Nephron (organoid): ENCODE data around the gene BTBD9.
A peak's percentile ranks its signal among the peaks of the same experiment; 100 is the strongest.

Experiments used
- H3K27ac Mint-ChIP-seq, 3 experiments: 2 replicates each; pipeline ENCODE4 v1.8.0; 2020; ENCODE audit warnings: mixed read lengths in 3 of 3, mild to moderate bottlenecking in 2 of 3, moderate library complexity in 1 of 3
- H3K27me3 Mint-ChIP-seq: 2 replicates; pipeline ENCODE4 v1.8.0; 2021; ENCODE audit warnings: low read depth, mild to moderate bottlenecking, moderate library complexity, mixed read lengths
- H3K36me3 Mint-ChIP-seq: 2 replicates; pipeline ENCODE4 v1.8.0; 2020; ENCODE audit warnings: low read depth, mixed read lengths
- H3K4me1 Mint-ChIP-seq: 2 replicates; pipeline ENCODE4 v1.8.0; 2020; ENCODE audit warnings: mixed read lengths
- H3K4me3 Mint-ChIP-seq, 3 experiments: 2 replicates each; pipeline ENCODE4 v1.8.0; 2020; ENCODE audit warnings: mild to moderate bottlenecking in 3 of 3, mixed read lengths in 3 of 3, moderate library complexity in 2 of 3
- H3K9me3 Mint-ChIP-seq: 2 replicates; pipeline ENCODE4 v1.8.0; 2020; ENCODE audit warnings: mixed read lengths
- TF ChIP-seq, protein P1 (sequence below), 3 experiments: fragments of 200-600 bp; sonication (generic); IDR thresholded peaks; one replicate each; pipeline ENCODE4 v1.5.0; 2021; ENCODE audit warnings: antibody characterized with exemption in 3 of 3; ENCODE audit not compliant: unreplicated experiment in 3 of 3

The BTBD9 gene

DNA sequence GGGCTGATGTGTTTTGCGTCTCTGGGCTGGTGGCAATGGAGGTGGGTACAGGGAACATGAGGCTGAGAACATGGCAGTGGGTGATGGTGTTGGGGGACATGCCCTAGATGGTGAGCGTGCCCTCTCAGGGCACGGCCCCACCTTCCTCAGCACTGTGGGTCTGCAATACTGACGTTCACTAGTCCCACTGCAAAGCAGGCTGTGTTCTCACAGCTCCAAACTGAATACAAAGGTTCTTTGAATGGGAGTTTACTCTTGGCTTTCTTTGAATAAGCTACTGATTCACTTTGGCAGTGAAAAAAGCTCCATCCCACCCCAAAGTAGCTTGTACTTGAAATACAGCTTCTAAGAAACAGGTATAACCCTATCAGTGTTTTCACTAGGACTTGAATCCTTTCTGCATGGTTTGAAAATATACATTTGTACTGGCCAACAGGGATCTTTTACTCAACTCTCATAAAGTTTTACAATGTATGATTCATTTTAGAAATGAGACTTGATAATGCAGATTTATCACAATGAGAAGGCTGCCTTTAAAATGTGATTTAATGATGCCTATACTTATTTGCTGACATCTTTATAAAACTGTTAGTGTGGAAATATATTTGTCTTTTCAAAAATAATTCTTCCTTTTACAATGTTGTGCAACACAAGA lies 419.5 kb downstream of the BTBD9 start:
- TF ChIP-seq, protein P1, sequence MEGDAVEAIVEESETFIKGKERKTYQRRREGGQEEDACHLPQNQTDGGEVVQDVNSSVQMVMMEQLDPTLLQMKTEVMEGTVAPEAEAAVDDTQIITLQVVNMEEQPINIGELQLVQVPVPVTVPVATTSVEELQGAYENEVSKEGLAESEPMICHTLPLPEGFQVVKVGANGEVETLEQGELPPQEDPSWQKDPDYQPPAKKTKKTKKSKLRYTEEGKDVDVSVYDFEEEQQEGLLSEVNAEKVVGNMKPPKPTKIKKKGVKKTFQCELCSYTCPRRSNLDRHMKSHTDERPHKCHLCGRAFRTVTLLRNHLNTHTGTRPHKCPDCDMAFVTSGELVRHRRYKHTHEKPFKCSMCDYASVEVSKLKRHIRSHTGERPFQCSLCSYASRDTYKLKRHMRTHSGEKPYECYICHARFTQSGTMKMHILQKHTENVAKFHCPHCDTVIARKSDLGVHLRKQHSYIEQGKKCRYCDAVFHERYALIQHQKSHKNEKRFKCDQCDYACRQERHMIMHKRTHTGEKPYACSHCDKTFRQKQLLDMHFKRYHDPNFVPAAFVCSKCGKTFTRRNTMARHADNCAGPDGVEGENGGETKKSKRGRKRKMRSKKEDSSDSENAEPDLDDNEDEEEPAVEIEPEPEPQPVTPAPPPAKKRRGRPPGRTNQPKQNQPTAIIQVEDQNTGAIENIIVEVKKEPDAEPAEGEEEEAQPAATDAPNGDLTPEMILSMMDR (IDR thresholded peaks at IDR 0.05; ENCODE audit: unreplicated experiment in 3 of 3): no peak
- Mint-ChIP-seq H3K36me3 (no peaks in the 10 kb centered on the region), H3K4me1 (peaks cover 21% of the 10 kb centered on the region), H3K27ac (no peak overlapping the region), H3K9me3 (no peaks in the 10 kb centered on the region), H3K27me3 (no peaks in the 10 kb centered on the region), H3K4me3 (no peak overlapping the region)

DNA sequence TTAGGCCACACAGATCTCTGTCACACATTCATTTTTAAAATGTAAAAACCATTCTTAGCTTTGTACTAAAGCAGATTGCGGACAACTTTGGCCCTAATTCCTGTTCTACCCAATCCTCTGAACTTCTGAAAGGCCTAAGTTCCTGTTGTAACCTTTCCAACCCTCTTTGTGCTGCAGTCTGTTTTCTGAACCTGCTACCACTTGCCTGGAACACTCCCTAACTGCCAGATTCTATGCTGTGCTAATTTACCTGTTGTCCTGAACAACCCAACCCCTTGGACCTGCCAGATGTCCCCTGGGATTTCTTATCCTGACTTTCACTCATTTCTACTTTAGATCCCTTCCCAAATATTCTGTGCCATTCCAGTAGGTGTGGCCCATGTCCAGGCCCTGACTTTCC lies 421.5 kb downstream of the BTBD9 start:
- Mint-ChIP-seq H3K27me3 (no peaks in the 10 kb centered on the region), H3K27ac (no peak overlapping the region), H3K36me3 (no peaks in the 10 kb centered on the region), H3K4me1 (peaks cover 38% of the 10 kb centered on the region), H3K4me3 (no peak overlapping the region), H3K9me3 (no peaks in the 10 kb centered on the region)
- TF ChIP-seq, protein P1 (IDR thresholded peaks at IDR 0.05; ENCODE audit: unreplicated experiment in 3 of 3): no peak

DNA sequence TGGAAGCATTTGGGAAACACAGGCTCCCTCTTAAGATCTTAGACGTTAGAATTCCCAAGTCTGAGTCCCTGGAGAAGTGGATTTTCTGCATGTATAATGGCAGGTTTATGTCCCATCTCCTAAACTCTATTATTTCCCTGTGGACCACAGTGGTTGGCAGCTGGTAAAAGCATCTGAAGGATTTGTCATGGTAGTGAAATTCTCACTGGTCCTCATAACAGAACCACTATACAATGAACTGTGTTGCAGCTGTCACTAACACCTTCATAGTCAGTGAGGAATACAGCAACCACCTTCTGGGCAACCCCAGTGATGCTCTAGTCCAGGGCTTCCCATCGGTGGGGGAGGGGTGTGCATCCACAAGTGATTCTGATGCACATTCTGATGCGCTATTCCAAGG lies 423.3 kb downstream of the BTBD9 start:
- peaks cover 45% of the 10 kb centered on the region for H3K4me1 Mint-ChIP-seq
- no peaks in the 10 kb centered on the region for H3K27me3 Mint-ChIP-seq
- H3K9me3 Mint-ChIP-seq: no peaks in the 10 kb centered on the region
- TF ChIP-seq, protein P1 (IDR thresholded peaks at IDR 0.05; ENCODE audit: unreplicated experiment in 3 of 3): no peak
- H3K36me3 Mint-ChIP-seq: no peaks in the 10 kb centered on the region
- H3K27ac Mint-ChIP-seq: peak overlapping the region in 2 of 3 experiments; percentile 51 to 75
- H3K4me3 Mint-ChIP-seq: no peak overlapping the region

DNA sequence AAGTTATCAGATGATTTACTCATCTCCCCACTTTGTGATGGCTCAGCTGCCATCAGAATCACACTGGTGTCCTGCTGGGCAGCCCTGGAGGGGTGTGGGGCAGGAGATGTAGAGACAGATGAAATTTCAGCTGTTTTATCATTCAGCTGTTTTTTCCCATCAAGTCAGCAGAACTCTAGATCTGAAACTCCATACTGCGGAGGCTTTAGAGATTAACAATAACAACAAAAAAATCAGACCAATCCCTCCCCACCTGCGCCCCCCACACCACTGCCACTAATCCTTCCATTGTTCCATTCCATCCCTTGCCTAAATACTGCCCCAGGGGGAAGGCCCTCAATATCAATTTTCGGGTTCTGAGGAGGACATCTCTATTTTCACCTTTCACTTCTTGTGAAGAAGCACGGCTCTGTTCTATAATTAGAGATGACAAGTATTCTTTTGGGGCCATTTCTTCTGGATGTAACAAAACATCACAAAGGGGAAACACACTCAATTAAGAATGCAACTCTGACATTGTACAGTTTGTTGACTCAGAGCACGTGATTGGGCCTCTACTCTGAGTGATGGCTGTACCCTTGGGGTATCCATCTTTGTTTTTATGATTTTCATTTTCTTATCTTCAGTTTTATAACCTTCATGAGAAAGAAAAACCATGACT lies 423.9 kb downstream of the BTBD9 start:
- Mint-ChIP-seq H3K27ac (peak overlapping the region; percentile 51 to 75 (median 74)), H3K27me3 (no peaks in the 10 kb centered on the region), H3K36me3 (no peaks in the 10 kb centered on the region), H3K4me3 (no peak overlapping the region), H3K9me3 (no peaks in the 10 kb centered on the region), H3K4me1 (peaks cover 45% of the 10 kb centered on the region)
- TF ChIP-seq, protein P1 (IDR thresholded peaks at IDR 0.05; ENCODE audit: unreplicated experiment in 3 of 3): no peak

DNA sequence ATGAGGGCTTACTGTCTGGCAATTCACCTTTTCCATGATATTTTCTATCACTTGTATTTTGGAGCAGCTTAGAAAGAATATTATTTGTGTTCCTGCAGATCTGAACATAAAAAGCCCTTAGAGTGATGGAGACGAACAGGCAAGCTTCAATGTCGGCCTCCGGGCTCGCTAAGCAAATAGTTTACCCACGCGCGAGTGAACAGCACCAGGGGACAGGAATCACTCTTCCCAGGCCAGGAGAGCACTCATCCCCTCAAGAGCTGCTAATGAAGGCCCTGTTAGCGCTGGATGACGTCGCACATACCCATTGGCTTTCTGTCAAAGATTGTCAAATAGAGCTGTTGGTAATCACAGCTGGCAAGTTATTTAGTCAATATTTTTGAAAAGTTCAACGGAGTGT lies 424.5 kb downstream of the BTBD9 start:
- H3K27ac Mint-ChIP-seq: peak overlapping the region; percentile 51 to 75 (median 74)
- TF ChIP-seq, protein P1 (IDR thresholded peaks at IDR 0.05; ENCODE audit: unreplicated experiment in 3 of 3): no peak
- H3K27me3 Mint-ChIP-seq: no peaks in the 10 kb centered on the region
- H3K9me3 Mint-ChIP-seq: no peaks in the 10 kb centered on the region
- H3K4me3 Mint-ChIP-seq: no peak overlapping the region
- no peaks in the 10 kb centered on the region for H3K36me3 Mint-ChIP-seq
- H3K4me1 Mint-ChIP-seq: peaks cover 48% of the 10 kb centered on the region

DNA sequence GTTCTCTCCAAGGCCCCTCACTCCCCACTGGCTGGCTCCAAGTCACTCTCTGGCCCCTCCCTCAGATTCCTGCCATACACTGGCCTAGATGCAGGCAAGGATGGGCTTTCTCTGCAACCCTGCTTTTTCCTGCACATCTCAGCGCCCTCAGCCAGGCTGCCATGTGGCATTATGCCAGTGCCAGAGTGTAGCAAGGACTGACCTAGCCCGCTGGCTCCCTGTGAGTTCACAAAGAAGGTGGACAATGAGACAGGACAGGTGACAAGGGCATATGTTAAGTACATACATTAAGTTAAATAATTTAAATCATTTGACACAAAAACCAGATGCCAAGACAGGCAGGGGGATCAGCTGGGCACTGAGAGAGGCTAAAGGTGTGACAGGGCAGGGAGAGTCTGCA lies 425.6 kb downstream of the BTBD9 start:
- Mint-ChIP-seq H3K27ac (peak overlapping the region; percentile 51 to 74 (median 61)), H3K36me3 (no peaks in the 10 kb centered on the region), H3K4me1 (peaks cover 58% of the 10 kb centered on the region), H3K4me3 (no peak overlapping the region), H3K9me3 (no peaks in the 10 kb centered on the region), H3K27me3 (no peaks in the 10 kb centered on the region)
- TF ChIP-seq, protein P1 (IDR thresholded peaks at IDR 0.05; ENCODE audit: unreplicated experiment in 3 of 3): no peak
